Fibroblast of pulmonary artery (primary cell): ENCODE data around the gene AFF3.

Experiments
- DNase-seq: peaks from one replicate; pipeline ENCODE4 v3.0.0-alpha.2; 2010; ENCODE audit warnings: low read depth
- H3K4me3 ChIP-seq: replicated peaks from 2 replicates; pipeline ENCODE4 v1.5.1; 2011; ENCODE audit warnings: low read depth, mild to moderate bottlenecking, control low read depth, low read length, moderate library complexity
- TF ChIP-seq, protein P1 (sequence below): IDR thresholded peaks from 2 replicates; pipeline ENCODE4 v1.5.1; 2011; ENCODE audit warnings: mild to moderate bottlenecking, control low read depth, low read length, inconsistent platforms; ENCODE audit errors: missing control alignments

AFF3 gene

DNA sequence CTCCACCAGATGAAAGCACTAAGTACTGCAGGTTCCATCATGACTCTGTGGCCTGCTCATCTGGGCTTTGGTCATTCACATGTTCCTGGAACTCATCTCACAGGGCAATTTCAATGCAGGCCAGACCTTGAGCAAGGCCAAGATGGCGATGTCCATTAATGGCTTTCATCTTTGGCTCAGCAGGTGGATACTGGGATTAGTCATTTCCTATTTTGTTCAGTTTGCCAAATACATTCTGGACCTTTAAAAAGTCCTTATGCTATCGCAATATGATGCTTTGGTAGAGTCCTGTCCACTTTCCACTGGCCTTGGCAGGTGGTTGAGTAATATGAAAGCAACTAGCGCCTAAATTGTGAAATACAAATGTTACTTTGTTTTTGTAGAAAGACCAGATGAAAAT is 482.5 kb downstream of the AFF3 start:
- TF ChIP-seq, protein P1, sequence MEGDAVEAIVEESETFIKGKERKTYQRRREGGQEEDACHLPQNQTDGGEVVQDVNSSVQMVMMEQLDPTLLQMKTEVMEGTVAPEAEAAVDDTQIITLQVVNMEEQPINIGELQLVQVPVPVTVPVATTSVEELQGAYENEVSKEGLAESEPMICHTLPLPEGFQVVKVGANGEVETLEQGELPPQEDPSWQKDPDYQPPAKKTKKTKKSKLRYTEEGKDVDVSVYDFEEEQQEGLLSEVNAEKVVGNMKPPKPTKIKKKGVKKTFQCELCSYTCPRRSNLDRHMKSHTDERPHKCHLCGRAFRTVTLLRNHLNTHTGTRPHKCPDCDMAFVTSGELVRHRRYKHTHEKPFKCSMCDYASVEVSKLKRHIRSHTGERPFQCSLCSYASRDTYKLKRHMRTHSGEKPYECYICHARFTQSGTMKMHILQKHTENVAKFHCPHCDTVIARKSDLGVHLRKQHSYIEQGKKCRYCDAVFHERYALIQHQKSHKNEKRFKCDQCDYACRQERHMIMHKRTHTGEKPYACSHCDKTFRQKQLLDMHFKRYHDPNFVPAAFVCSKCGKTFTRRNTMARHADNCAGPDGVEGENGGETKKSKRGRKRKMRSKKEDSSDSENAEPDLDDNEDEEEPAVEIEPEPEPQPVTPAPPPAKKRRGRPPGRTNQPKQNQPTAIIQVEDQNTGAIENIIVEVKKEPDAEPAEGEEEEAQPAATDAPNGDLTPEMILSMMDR = no peak
- DNase-seq = no peak
- no peak overlapping the region for H3K4me3 ChIP-seq

- no peak overlapping the region for H3K4me3 ChIP-seq
- no peak for DNase-seq
- TF ChIP-seq, protein P1 = no peak
Observed at GRCh38 chr2:99657691-99658258, 484.6 kb downstream of the AFF3 start.

GRCh38 chr2:99656994-99657393 is 485.4 kb downstream of the AFF3 start:
- no peak overlapping the region for H3K4me3 ChIP-seq
- TF ChIP-seq, protein P1 = no peak
- DNase-seq = no peak

GRCh38 chr2:99653433-99653832 is 489.0 kb downstream of the AFF3 start:
- TF ChIP-seq, protein P1 = no peak
- H3K4me3 ChIP-seq = no peak overlapping the region
- no peak for DNase-seq

DNA sequence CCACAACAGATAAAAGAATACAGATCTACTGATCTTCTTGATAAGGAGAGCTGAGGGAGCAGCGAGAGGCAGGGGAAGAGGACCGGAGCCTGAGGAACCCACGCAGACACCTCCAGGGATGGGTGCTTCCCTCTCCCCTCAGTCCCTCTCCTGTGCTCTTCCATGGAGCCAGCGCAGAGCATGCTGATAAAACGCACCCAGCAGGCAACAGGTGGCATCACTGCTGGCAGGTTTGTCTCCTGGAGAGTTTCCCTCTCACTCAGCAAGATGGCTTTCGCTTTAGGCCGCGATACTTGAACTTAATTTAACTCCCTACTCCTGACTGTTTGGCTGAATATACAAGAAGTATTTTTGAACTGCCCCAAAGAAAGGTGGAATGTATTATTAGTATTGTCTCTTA is 489.5 kb downstream of the AFF3 start:
- no peak for DNase-seq
- TF ChIP-seq, protein P1 = no peak
- no peak overlapping the region for H3K4me3 ChIP-seq

DNA sequence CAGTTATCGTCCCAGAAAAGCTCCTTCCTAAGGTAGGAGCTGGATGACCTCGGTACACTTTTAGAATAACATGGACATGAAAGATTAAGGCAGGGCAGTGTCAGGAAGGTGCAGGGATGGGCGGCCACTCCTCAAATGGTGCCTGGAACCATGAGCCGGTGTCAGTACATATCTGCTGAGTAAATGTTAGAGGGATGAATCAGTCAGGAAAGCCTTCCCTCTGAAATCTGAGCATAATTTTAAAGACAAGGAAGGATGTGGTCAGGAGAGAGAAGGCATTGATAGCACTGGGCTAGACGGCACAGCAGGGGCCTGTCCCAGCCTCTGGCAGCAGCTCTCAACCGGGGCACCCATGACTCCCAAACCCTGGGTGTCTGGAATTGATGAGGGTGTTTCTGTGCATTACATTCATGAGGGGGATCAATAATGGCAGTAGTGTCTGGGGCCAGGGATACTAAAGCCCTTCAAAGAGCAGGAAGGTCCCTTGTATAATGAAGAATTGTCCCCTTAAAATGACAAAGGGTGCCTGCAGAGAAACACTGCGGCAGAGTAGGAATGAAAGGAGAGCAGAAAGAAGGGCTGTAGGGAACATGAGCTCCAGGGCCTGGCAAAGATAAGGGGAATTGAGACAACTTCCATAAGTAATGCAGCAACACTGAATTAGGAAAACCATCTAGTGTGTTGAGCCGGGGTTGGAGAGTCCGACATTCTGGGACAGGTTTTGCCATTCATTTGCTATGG is 490.3 kb downstream of the AFF3 start:
- no peak for DNase-seq
- TF ChIP-seq, protein P1 = no peak
- no peak overlapping the region for H3K4me3 ChIP-seq
